K562 (cell line): ENCODE measurements around the gene PAX5. TPM values are rescaled to one million over a fixed set of nuclear protein-coding genes. Genes with fewer than 3 reads are reported as not detected.

ENCODE experiments used
- ATAC-seq: fragments of 200-7000 bp; cut with Tn5 transposase; 3 replicates; pipeline ENCODE4 v1.9.1; 2020; ENCODE audit warnings: moderate library complexity
- BruUV-seq: library from RNA; stranded (reverse); fragments of 400-500 nt; replicated peaks from 2 replicates; lab custom pipeline; 2021; lab: Mats Ljungman, UMichigan
- CTCF ChIA-PET: fragments of 300-600 bp; formaldehyde crosslinking; extraction: SDS; loops from one replicate; lab custom pipeline; 2021; ENCODE audit warnings: low intra/inter-chr PET ratio; lab: Yijun Ruan, JAX
- POLR2A ChIA-PET: fragments of 300-600, 350-650 bp; sonication (Branson Sonifier 250); formaldehyde crosslinking; extraction: SDS; loops from one replicate; lab custom pipeline; 2021; ENCODE audit warnings: antibody characterized with exemption, inconsistent platforms; lab: Yijun Ruan, JAX
- DNase-seq, 4 experiments: peaks; one replicate each; pipeline versions ENCODE4 v3.0.0 to v3.0.0-alpha.2; 2011 to 2018; ENCODE audit warnings: low spot score in 3 of 4, mixed read lengths in 3 of 4; ENCODE audit errors: extremely low read depth in 1 of 4
- FAIRE-seq: peaks from 2 replicates; lab custom pipeline; 2011; peaks lifted over from hg19 to GRCh38; lab: Jason Lieb, UNC
- H2AFZ ChIP-seq: 2 replicates; pipeline ENCODE4 v1.6.0; 2011; ENCODE audit warnings: low read depth, low read length, control low read depth, inconsistent platforms
- H3K27ac ChIP-seq: fragments of 200-600 bp; 3 replicates; pipeline ENCODE4 v1.8.0; 2011; ENCODE audit warnings: low read depth, mild to moderate bottlenecking, control low read depth, inconsistent platforms, low read length, moderate library complexity, mixed read lengths; ENCODE audit errors: extremely low read depth
- H3K27me3 ChIP-seq, 2 experiments: fragments of 300-600 bp in 1 of 2; 2 replicates in 1 of 2; 3 replicates in 1 of 2; pipeline versions ENCODE4 v1.6.0 to v1.8.0; 2011; ENCODE audit warnings: inconsistent platforms in 2 of 2, low read length in 2 of 2, mild to moderate bottlenecking in 1 of 2, mixed read lengths in 1 of 2, moderate library complexity in 1 of 2; ENCODE audit not compliant: control insufficient read depth in 2 of 2, insufficient read depth in 2 of 2
- H3K36me3 ChIP-seq: fragments of 300-600 bp; 3 replicates; pipeline ENCODE4 v1.8.0; 2011; ENCODE audit warnings: mild to moderate bottlenecking, low read length, inconsistent platforms; ENCODE audit not compliant: control insufficient read depth, insufficient read depth
- H3K4me1 ChIP-seq, 2 experiments: fragments of 200-600 bp in 1 of 2; replicated peaks in 1 of 2; 2 replicates in 1 of 2; 3 replicates in 1 of 2; pipeline versions ENCODE4 v1.5.1 to v1.8.0; 2011; ENCODE audit warnings: inconsistent platforms in 2 of 2, low read length in 2 of 2, mild to moderate bottlenecking in 1 of 2, mixed read lengths in 1 of 2, moderate library complexity in 1 of 2; ENCODE audit not compliant: control insufficient read depth in 2 of 2, insufficient read depth in 2 of 2
- H3K4me2 ChIP-seq: 2 replicates; pipeline ENCODE4 v1.6.1; 2011; ENCODE audit warnings: low read length, control low read depth, inconsistent platforms, mixed read lengths; ENCODE audit not compliant: insufficient read depth
- H3K4me3 ChIP-seq: fragments of 200-600 bp; sonication (generic), shearing (Covaris generic); 2 replicates; pipeline ENCODE4 v1.5.1; 2016; ENCODE audit warnings: control low read depth, inconsistent platforms
- H3K79me2 ChIP-seq: fragments of 200-600 bp; 3 replicates; pipeline ENCODE4 v1.8.0; 2011; ENCODE audit warnings: low read length, inconsistent platforms; ENCODE audit not compliant: control insufficient read depth, insufficient read depth
- H3K9ac ChIP-seq, 2 experiments: 2 replicates each; pipeline versions ENCODE4 v1.6.0 to v1.6.1; 2011; ENCODE audit warnings: low read depth in 2 of 2, low read length in 2 of 2, control low read depth in 1 of 2, inconsistent platforms in 1 of 2, mild to moderate bottlenecking in 1 of 2, mixed read lengths in 1 of 2; ENCODE audit not compliant: insufficient read depth in 1 of 2
- H3K9me1 ChIP-seq: one replicate; pipeline ENCODE4 v1.6.0; 2011; ENCODE audit warnings: inconsistent platforms, mild to moderate bottlenecking, low read length, moderate library complexity; ENCODE audit not compliant: control insufficient read depth, insufficient read depth
- H3K9me3 ChIP-seq: replicated peaks from 2 replicates; pipeline ENCODE4 v1.5.1; 2011; ENCODE audit warnings: low read depth, low read length, inconsistent platforms; ENCODE audit not compliant: control insufficient read depth, insufficient read depth
- H4K20me1 ChIP-seq: replicated peaks from 2 replicates; pipeline ENCODE4 v1.6.1; 2011; ENCODE audit warnings: low read length, inconsistent platforms, mixed read lengths; ENCODE audit not compliant: control insufficient read depth, insufficient read depth
- ATF3 ChIP-seq, 2 experiments: fragments of 450-650 bp in 1 of 2; sonication (generic) in 1 of 2; formaldehyde crosslinking in 1 of 2; IDR thresholded peaks in 1 of 2; conservative IDR thresholded peaks in 1 of 2; 2 replicates each; pipeline versions ENCODE4 v1.6.1 to v1.8.1; 2016 to 2023; ENCODE audit warnings: mild to moderate bottlenecking in 2 of 2, moderate library complexity in 2 of 2, inconsistent platforms in 1 of 2, missing genetic modification reagents in 1 of 2
- FOXJ2 ChIP-seq: fragments of 200-800 bp; sonication (Bioruptor generic); IDR thresholded peaks from 2 replicates; pipeline ENCODE4 v1.6.1; 2016; ENCODE audit warnings: missing genetic modification characterization, missing compliant biosample characterization
- ILF3 ChIP-seq: fragments of 450-650 bp; IDR thresholded peaks from 2 replicates; pipeline ENCODE4 v1.6.1; 2018; ENCODE audit warnings: antibody characterized with exemption, mild to moderate bottlenecking, moderate library complexity, borderline replicate concordance
- KAT7 ChIP-seq: sonication (generic); formaldehyde crosslinking; IDR thresholded peaks from 2 replicates; pipeline ENCODE4 v1.8.0; 2022; ENCODE audit warnings: missing genetic modification reagents, mild to moderate bottlenecking, borderline replicate concordance
- MIER1 ChIP-seq: fragments of 450-650 bp; IDR thresholded peaks from 2 replicates; pipeline ENCODE4 v1.6.1; 2016; ENCODE audit warnings: antibody characterized with exemption, mild to moderate bottlenecking, low read depth
- NCOA4 ChIP-seq: fragments of 450-650 bp; IDR thresholded peaks from 2 replicates; pipeline ENCODE4 v1.6.1; 2018; ENCODE audit warnings: mild to moderate bottlenecking; ENCODE audit not compliant: partially characterized antibody
- NFYB ChIP-seq: IDR thresholded peaks from 2 replicates; pipeline ENCODE4 v1.6.1; 2011; ENCODE audit warnings: mild to moderate bottlenecking, moderate library complexity; ENCODE audit not compliant: insufficient read length; ENCODE audit errors: extremely low read depth
- PKNOX1 ChIP-seq: fragments of 450-650 bp; IDR thresholded peaks from 2 replicates; pipeline ENCODE4 v1.6.1; 2016
- SMC3 ChIP-seq: conservative IDR thresholded peaks from 2 replicates; pipeline ENCODE4 v1.6.1; 2011; ENCODE audit warnings: low read depth, low read length, improper control_type of control experiment; ENCODE audit not compliant: insufficient read depth
- SRSF9 ChIP-seq: fragments of 200-400 bp; formaldehyde crosslinking; IDR thresholded peaks from 2 replicates; pipeline ENCODE4 v1.6.1; 2017; ENCODE audit warnings: low read depth, low read length, borderline replicate concordance
- ZFP1 ChIP-seq: fragments of 450-650 bp; formaldehyde crosslinking; IDR thresholded peaks from 2 replicates; pipeline ENCODE4 v1.4.0; 2020; ENCODE audit warnings: mild to moderate bottlenecking, mixed read lengths
- ZFX ChIP-seq: sonication (generic); formaldehyde crosslinking; IDR thresholded peaks from 2 replicates; pipeline ENCODE4 v1.8.0; 2022; ENCODE audit warnings: mild to moderate bottlenecking, missing genetic modification reagents, moderate library complexity
- WGBS: fragments of 100-300 bp; shearing (Covaris generic); methylation state at CpG from one replicate; pipeline ENCODE4 v1.1.6; 2016; ENCODE audit warnings: low coverage, mixed read lengths; ENCODE audit not compliant: insufficient coverage; ENCODE audit errors: missing lambda C conversion rate; 5-methylcytosine and 5-hydroxymethylcytosine counted together
- in situ Hi-C: fragments of 300-500 bp; cut with MboI; formaldehyde crosslinking; loops from 4 replicates; pipeline ENCODE4 v1.15.0; 2018; ENCODE audit warnings: inconsistent platforms, mixed read lengths
- intact Hi-C: fragments of 100-400 bp; cut with micrococcal nuclease; formaldehyde crosslinking; loops from 2 replicates; pipeline ENCODE4 v1.14.2; 2022
- polyA plus RNA-seq, 8 experiments: library from polyadenylated mRNA; depleted of rRNA in 4 of 8; stranded (reverse) in 5 of 8; unstranded in 3 of 8; fragments of >200 nt; fragmentation: Nextera tagmentation in 2 of 8; fragmentation: Illumina TruSeq in 1 of 8; extraction: Ambion mirVana in 2 of 8; extraction: Trizol in 1 of 8; gene quantifications; 2 replicates each; pipeline versions ENCODE4 v1.2.1 to v1.2.3, GENCODE V29; 2011 to 2014; ENCODE audit warnings: inconsistent platforms in 1 of 8, missing spikeins in 1 of 8
- total RNA-seq, 7 experiments: library from RNA; depleted of rRNA in 6 of 7; stranded (reverse); fragments of >200 nt in 6 of 7; fragmentation: Illumina TruSeq in 2 of 7; extraction: Trizol in 2 of 7; gene quantifications; 2 replicates each; pipeline versions ENCODE4 v1.2.1 to v1.2.3, GENCODE V29; 2011 to 2021; ENCODE audit warnings: low replicate concordance in 1 of 7

The PAX5 gene
- total and polyA plus RNA-seq, 9 of the 15 experiments (the other 6 are each of a cell fraction or from before 2014, with no cell fraction given): 0.03 to 0.09 TPM; not detected in 7

GRCh38 chr9:36897019-36897418 is 137.0 kb downstream of the PAX5 start:
- Histone ChIP-seq H3K9me3 (no peaks in the 10 kb centered on the region), H3K9ac (no peak overlapping the region), H4K20me1 (peaks cover 3% of the 10 kb centered on the region; the same call in 1 of the 2 replicates), H3K27me3 (peaks cover 7 to 62% of the 10 kb centered on the region in 2 experiments), H3K9me1 (no peaks in the 10 kb centered on the region), H3K79me2 (no peaks in the 10 kb centered on the region), H2AFZ (no peak overlapping the region), H3K4me3 (no peak overlapping the region), H3K36me3 (no peaks in the 10 kb centered on the region), H3K4me1 (no peaks in the 10 kb centered on the region), H3K4me2 (no peak overlapping the region), H3K27ac (no peak overlapping the region)
- no peak for FAIRE-seq
- intact Hi-C loops (no loop called here), in situ Hi-C loops (no loop called here)
- 6% methylated on average over 8 of the region's 10 CpGs for WGBS
- no peak for TF ChIP-seq NCOA4
- TF ChIP-seq KAT7: no peak
- no peak for TF ChIP-seq FOXJ2 (tag)
- no peak for TF ChIP-seq MIER1
- TF ChIP-seq SRSF9: no peak
- no peak for TF ChIP-seq PKNOX1
- no peak for TF ChIP-seq SMC3
- TF ChIP-seq NFYB: no peak
- no peak for TF ChIP-seq ZFX (CRISPR knock-in tag)
- TF ChIP-seq ILF3: no peak
- TF ChIP-seq ATF3 (IDR thresholded peaks at IDR 0.05): no peak
- no peak for TF ChIP-seq ATF3 (CRISPR knock-in tag; conservative IDR thresholded peaks at IDR 0.05)
- TF ChIP-seq ZFP1 (CRISPR knock-in tag): no peak
- BruUV-seq: no TSS peak
- no peak for DNase-seq
- ChIA-PET CTCF (no interaction called here), POLR2A (interaction anchor here (0.5 to 0.7 kb wide), 4 partner anchors 11 to 1752 kb away, joined by 3 read pairs; no protein-coding TSS in a partner anchor)
- ATAC-seq: no peak
